HepG2 (cell line): Measurements from ENCODE around the gene TGM6. TPM values are rescaled to one million over a fixed set of nuclear protein-coding genes. Genes with fewer than 3 reads are reported as not detected.

ENCODE experiments used
- ADNP ChIP-seq: sonication (generic); formaldehyde crosslinking; IDR thresholded peaks from 2 replicates; pipeline ENCODE4 v1.4.0; 2020; ENCODE audit warnings: missing genetic modification reagents
- ETV5 ChIP-seq: IDR thresholded peaks from 2 replicates; pipeline ENCODE4 v1.6.1; 2018; ENCODE audit warnings: missing biosample characterization, missing genetic modification reagents, inconsistent platforms, borderline replicate concordance
- HOXA9 ChIP-seq: sonication (generic); formaldehyde crosslinking; IDR thresholded peaks from 2 replicates; pipeline ENCODE4 v1.8.1; 2022; ENCODE audit warnings: missing genetic modification reagents, mild to moderate bottlenecking, moderate library complexity, borderline replicate concordance
- IRF2 ChIP-seq: IDR thresholded peaks from 2 replicates; pipeline ENCODE4 v1.6.1; 2018; ENCODE audit warnings: missing genetic modification reagents, missing compliant biosample characterization
- KDM4B ChIP-seq: sonication (generic); formaldehyde crosslinking; IDR thresholded peaks from 2 replicates; pipeline ENCODE4 v1.4.0; 2020; ENCODE audit warnings: missing genetic modification reagents
- PCBP2 ChIP-seq: fragments of 200-400 bp; formaldehyde crosslinking; optimal IDR thresholded peaks from 2 replicates; pipeline ENCODE3; 2018; ENCODE audit warnings: low read length, low read depth; ENCODE audit not compliant: poor library complexity, severe bottlenecking
- PLRG1 ChIP-seq: fragments of 450-650 bp; conservative IDR thresholded peaks from 2 replicates; pipeline ENCODE4 v1.6.1; 2016
- POLR2A ChIP-seq, 2 experiments: IDR thresholded peaks; 2 replicates each; pipeline ENCODE4 v1.6.1; 2011; ENCODE audit warnings: low read depth in 2 of 2, low read length in 2 of 2, mild to moderate bottlenecking in 1 of 2, moderate library complexity in 1 of 2; ENCODE audit not compliant: insufficient read depth in 1 of 2
- RAD21 ChIP-seq: fragments of 450-650 bp; formaldehyde crosslinking; IDR thresholded peaks from 2 replicates; pipeline ENCODE4 v1.5.0; 2020; ENCODE audit warnings: mild to moderate bottlenecking
- RFXAP ChIP-seq: sonication (generic); formaldehyde crosslinking; IDR thresholded peaks from 2 replicates; pipeline ENCODE4 v1.4.0; 2020; ENCODE audit warnings: missing genetic modification reagents, borderline replicate concordance
- SIX1 ChIP-seq: sonication (generic); formaldehyde crosslinking; IDR thresholded peaks from 2 replicates; pipeline ENCODE4 v1.4.0; 2020; ENCODE audit warnings: missing genetic modification reagents, borderline replicate concordance
- SMAD3 ChIP-seq: sonication (generic); formaldehyde crosslinking; IDR thresholded peaks from 2 replicates; pipeline ENCODE4 v1.4.0; 2020; ENCODE audit warnings: missing genetic modification reagents
- SMAD9 ChIP-seq: sonication (generic); formaldehyde crosslinking; IDR thresholded peaks from 2 replicates; pipeline ENCODE4 v1.5.1; 2020; ENCODE audit warnings: mild to moderate bottlenecking, missing genetic modification reagents
- ZFP41 ChIP-seq: sonication (generic); formaldehyde crosslinking; IDR thresholded peaks from 2 replicates; pipeline ENCODE4 v1.4.0; 2020; ENCODE audit warnings: mild to moderate bottlenecking, missing genetic modification reagents, borderline replicate concordance
- ZNF230 ChIP-seq: sonication (generic); formaldehyde crosslinking; IDR thresholded peaks from 2 replicates; pipeline ENCODE4 v1.4.0; 2020; ENCODE audit warnings: mild to moderate bottlenecking, missing genetic modification reagents
- polyA plus RNA-seq, 8 experiments: library from polyadenylated mRNA; depleted of rRNA in 3 of 8; stranded (reverse) in 7 of 8; unstranded in 1 of 8; fragments of >200 nt; fragmentation: Illumina TruSeq in 4 of 8; extraction: Trizol in 4 of 8; gene quantifications; 2 replicates each; pipeline versions ENCODE4 v1.2.1 to v1.2.3, GENCODE V29; 2011 to 2016; ENCODE audit warnings: low read depth in 4 of 8, missing spikeins in 1 of 8, mixed read lengths in 1 of 8; ENCODE audit not compliant: insufficient read depth in 1 of 8
- total RNA-seq, 5 experiments: library from RNA; depleted of rRNA; stranded (reverse); fragments of >200 nt; fragmentation: Illumina TruSeq; extraction: Trizol; gene quantifications; 2 replicates each; pipeline ENCODE4 v1.2.3, GENCODE V29; 2016; ENCODE audit warnings: low read depth in 1 of 5
- TF ChIP-seq, protein P1 (sequence below): IDR thresholded peaks from 2 replicates; pipeline ENCODE4 v1.6.1; 2016; ENCODE audit warnings: low read depth, control low read depth
- TF ChIP-seq, protein P2 (sequence below): sonication (generic); formaldehyde crosslinking; IDR thresholded peaks from 2 replicates; pipeline ENCODE4 v1.5.1; 2020; ENCODE audit warnings: mild to moderate bottlenecking, missing genetic modification reagents
- TF ChIP-seq, protein P3 (sequence below): sonication (generic); formaldehyde crosslinking; IDR thresholded peaks from 2 replicates; pipeline ENCODE4 v1.8.1; 2023; ENCODE audit warnings: mild to moderate bottlenecking, missing genetic modification reagents
- TF ChIP-seq, protein P4 (sequence below): sonication (generic); formaldehyde crosslinking; IDR thresholded peaks from 2 replicates; pipeline ENCODE4 v1.5.1; 2020; ENCODE audit warnings: missing genetic modification reagents, mild to moderate bottlenecking, borderline replicate concordance

TGM6 gene
- total and polyA plus RNA-seq, 2 of the 13 experiments (the other 11 are each of a cell fraction or from before 2014, with no cell fraction given), result not detected

DNA sequence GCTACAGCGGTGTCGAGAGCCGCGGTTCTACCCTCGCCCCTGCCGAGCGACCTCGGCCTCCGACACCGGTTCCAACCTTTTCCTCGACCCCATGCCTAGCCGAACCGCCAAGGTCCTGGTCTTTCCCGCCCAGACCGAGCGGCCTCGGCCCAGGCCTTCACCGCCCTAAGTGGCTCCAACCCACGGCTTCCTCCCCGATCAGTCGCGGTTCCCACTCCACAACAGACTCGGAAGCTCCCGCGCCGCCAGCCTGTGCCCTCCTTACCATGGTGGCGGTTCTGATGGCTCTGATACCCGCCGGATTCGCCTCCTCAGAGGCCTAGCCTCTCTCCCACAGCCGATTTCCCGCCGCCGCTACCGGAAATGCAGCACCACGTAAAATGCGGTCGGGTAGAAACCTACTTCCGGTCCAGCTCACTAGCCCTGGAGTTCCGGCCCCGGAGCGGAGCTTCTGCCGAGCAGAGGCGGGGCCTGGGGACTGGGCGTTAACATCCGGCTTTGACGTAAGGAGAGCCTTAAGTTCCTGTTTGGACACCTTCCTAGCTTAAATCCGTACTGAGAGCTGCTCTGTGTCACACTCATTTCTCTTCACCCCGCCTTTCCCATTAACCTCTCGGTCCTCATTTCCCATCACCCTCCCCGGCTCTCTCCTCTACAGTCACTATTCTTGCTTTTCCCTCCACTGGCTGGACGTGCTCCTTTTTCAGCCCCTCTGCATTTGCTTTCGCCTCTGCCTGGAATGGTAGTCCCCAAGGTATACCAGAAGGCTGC, 89.9 kb downstream of the TGM6 start, which contains the start of gene SNRPB (continued):
- TF ChIP-seq, protein P1, sequence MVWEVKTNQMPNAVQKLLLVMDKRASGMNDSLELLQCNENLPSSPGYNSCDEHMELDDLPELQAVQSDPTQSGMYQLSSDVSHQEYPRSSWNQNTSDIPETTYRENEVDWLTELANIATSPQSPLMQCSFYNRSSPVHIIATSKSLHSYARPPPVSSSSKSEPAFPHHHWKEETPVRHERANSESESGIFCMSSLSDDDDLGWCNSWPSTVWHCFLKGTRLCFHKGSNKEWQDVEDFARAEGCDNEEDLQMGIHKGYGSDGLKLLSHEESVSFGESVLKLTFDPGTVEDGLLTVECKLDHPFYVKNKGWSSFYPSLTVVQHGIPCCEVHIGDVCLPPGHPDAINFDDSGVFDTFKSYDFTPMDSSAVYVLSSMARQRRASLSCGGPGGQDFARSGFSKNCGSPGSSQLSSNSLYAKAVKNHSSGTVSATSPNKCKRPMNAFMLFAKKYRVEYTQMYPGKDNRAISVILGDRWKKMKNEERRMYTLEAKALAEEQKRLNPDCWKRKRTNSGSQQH (CRISPR knock-in tag), result peak; percentile 90
- TF ChIP-seq PLRG1 (no peak), ZFP41 (CRISPR knock-in tag) (peak; percentile 97), PCBP2 (peak; percentile 56), POLR2A (IDR thresholded peaks at IDR 0.05; ENCODE audit: insufficient read depth in 1 of 2, low read depth in 2 of 2, low read length in 2 of 2) (peak; percentile 99 to 100), ETV5 (CRISPR knock-in tag) (peak; percentile 100), RFXAP (peak; percentile 96), SMAD9 (CRISPR knock-in tag) (peak; percentile 98; the same call in 1 of the 2 replicates), IRF2 (CRISPR knock-in tag) (peak; percentile 100), SIX1 (CRISPR knock-in tag) (peak; percentile 86), RAD21 (CRISPR knock-in tag) (peak; percentile 71), ZNF230 (CRISPR knock-in tag) (peak; percentile 100), ADNP (no peak; the same call in none of the 2 replicates), HOXA9 (CRISPR knock-in tag) (no peak; the same call in 1 of the 2 replicates), SMAD3 (CRISPR knock-in tag) (peak; percentile 99), KDM4B (CRISPR knock-in tag) (peak; percentile 99)
- TF ChIP-seq, protein P2, sequence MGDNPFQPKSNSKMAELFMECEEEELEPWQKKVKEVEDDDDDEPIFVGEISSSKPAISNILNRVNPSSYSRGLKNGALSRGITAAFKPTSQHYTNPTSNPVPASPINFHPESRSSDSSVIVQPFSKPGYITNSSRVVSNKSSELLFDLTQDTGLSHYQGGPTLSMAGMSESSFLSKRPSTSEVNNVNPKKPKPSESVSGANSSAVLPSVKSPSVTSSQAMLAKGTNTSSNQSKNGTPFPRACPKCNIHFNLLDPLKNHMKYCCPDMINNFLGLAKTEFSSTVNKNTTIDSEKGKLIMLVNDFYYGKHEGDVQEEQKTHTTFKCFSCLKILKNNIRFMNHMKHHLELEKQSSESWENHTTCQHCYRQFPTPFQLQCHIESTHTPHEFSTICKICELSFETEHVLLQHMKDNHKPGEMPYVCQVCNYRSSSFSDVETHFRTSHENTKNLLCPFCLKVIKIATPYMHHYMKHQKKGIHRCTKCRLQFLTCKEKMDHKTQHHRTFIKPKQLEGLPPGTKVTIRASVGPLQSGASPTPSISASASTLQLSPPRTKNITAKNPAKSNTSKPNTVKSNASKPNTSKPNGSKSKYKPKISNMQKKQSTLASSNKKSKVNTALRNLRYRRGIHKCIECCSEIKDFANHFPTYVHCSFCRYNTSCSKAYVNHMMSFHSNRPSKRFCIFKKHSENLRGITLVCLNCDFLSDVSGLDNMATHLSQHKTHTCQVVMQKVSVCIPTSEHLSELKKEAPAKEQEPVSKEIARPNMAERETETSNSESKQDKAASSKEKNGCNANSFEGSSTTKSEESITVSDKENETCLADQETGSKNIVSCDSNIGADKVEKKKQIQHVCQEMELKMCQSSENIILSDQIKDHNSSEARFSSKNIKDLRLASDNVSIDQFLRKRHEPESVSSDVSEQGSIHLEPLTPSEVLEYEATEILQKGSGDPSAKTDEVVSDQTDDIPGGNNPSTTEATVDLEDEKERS (CRISPR knock-in tag), result peak; percentile 94
- TF ChIP-seq, protein P3, sequence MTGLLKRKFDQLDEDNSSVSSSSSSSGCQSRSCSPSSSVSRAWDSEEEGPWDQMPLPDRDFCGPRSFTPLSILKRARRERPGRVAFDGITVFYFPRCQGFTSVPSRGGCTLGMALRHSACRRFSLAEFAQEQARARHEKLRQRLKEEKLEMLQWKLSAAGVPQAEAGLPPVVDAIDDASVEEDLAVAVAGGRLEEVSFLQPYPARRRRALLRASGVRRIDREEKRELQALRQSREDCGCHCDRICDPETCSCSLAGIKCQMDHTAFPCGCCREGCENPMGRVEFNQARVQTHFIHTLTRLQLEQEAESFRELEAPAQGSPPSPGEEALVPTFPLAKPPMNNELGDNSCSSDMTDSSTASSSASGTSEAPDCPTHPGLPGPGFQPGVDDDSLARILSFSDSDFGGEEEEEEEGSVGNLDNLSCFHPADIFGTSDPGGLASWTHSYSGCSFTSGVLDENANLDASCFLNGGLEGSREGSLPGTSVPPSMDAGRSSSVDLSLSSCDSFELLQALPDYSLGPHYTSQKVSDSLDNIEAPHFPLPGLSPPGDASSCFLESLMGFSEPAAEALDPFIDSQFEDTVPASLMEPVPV (CRISPR knock-in tag), result peak; percentile 100
- TF ChIP-seq, protein P4, sequence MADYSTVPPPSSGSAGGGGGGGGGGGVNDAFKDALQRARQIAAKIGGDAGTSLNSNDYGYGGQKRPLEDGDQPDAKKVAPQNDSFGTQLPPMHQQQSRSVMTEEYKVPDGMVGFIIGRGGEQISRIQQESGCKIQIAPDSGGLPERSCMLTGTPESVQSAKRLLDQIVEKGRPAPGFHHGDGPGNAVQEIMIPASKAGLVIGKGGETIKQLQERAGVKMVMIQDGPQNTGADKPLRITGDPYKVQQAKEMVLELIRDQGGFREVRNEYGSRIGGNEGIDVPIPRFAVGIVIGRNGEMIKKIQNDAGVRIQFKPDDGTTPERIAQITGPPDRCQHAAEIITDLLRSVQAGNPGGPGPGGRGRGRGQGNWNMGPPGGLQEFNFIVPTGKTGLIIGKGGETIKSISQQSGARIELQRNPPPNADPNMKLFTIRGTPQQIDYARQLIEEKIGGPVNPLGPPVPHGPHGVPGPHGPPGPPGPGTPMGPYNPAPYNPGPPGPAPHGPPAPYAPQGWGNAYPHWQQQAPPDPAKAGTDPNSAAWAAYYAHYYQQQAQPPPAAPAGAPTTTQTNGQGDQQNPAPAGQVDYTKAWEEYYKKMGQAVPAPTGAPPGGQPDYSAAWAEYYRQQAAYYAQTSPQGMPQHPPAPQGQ (CRISPR knock-in tag), result 0 out of 2 replicates have a peak, but pooled peaks have one; percentile 76
